Brain microvascular endothelial cell (primary cell): Measurements from ENCODE around the gene LIN37.

Experiments
- DNase-seq: peaks from one replicate; pipeline ENCODE4 v3.0.0-alpha.2; 2020
- H3K27ac ChIP-seq: fragments of 250-450 bp; sonication (Bioruptor Pico); 2 replicates; pipeline ENCODE4 v1.5.1; 2020; ENCODE audit warnings: mild to moderate bottlenecking, moderate library complexity
- H3K27me3 ChIP-seq: fragments of 250-450 bp; sonication (Bioruptor Pico); replicated peaks from 2 replicates; pipeline ENCODE4 v1.5.1; 2020; ENCODE audit warnings: mild to moderate bottlenecking
- H3K36me3 ChIP-seq: fragments of 250-450 bp; sonication (Bioruptor Pico); replicated peaks from 2 replicates; pipeline ENCODE4 v1.5.1; 2020; ENCODE audit warnings: mild to moderate bottlenecking
- H3K4me3 ChIP-seq: 2 replicates; pipeline ENCODE4 v1.5.1; 2011; ENCODE audit warnings: low read depth, mild to moderate bottlenecking, control low read depth, low read length, moderate library complexity
- CTCF ChIP-seq: IDR thresholded peaks from 2 replicates; pipeline ENCODE4 v1.5.1; 2011; ENCODE audit warnings: low read depth, mild to moderate bottlenecking, moderate library complexity, low read length, control low read depth, inconsistent platforms; ENCODE audit errors: missing control alignments
- in situ Hi-C: cut with HindIII; loops from 2 replicates; pipeline ENCODE4 v1.10.0; 2017; ENCODE audit warnings: low sequenced_read_pairs, low pct_ligation_motif_present

Gene LIN37

GRCh38 chr19:35715355-35715809 is 33.0 kb upstream of the LIN37 start:
- H3K27ac ChIP-seq = no peak overlapping the region
- H3K36me3 ChIP-seq = peaks cover 6% of the 10 kb centered on the region
- no peak for DNase-seq
- in situ Hi-C loops = no loop called here
- no peak overlapping the region for H3K4me3 ChIP-seq
- TF ChIP-seq CTCF = no peak
- H3K27me3 ChIP-seq = no peaks in the 10 kb centered on the region

GRCh38 chr19:35715981-35716800 is 32.2 kb upstream of the LIN37 start:
- H3K36me3 ChIP-seq = peaks cover 9% of the 10 kb centered on the region
- H3K4me3 ChIP-seq = peak overlapping the region; percentile 76
- TF ChIP-seq CTCF = no peak
- DNase-seq = peak; percentile 9
- no peaks in the 10 kb centered on the region for H3K27me3 ChIP-seq
- no peak overlapping the region for H3K27ac ChIP-seq
- in situ Hi-C loops = no loop called here

- H3K4me3 ChIP-seq = peak overlapping the region; percentile 76
- peak; percentile 91 for DNase-seq
- H3K27me3 ChIP-seq = no peaks in the 10 kb centered on the region
- H3K27ac ChIP-seq = peak overlapping the region; percentile 72
- peak; percentile 87 for TF ChIP-seq CTCF
- H3K36me3 ChIP-seq = peaks cover 14% of the 10 kb centered on the region
- in situ Hi-C loops = no loop called here
These were observed 31.3 kb upstream of the LIN37 start for GRCh38 chr19:35716801-35717664.

GRCh38 chr19:35717665-35718344 is 30.6 kb upstream of the LIN37 start, which contains the start of gene KMT2B:
Gene KMT2B (plus strand): TSS chr19:35718003. CDS start chr19:35718019, 16 bp downstream.
- peaks cover 22% of the 10 kb centered on the region for H3K36me3 ChIP-seq
- H3K27me3 ChIP-seq = no peaks in the 10 kb centered on the region
- H3K4me3 ChIP-seq = peak within 1 kb of the TSS; percentile 82
- H3K27ac ChIP-seq = peak within 1 kb of the TSS; percentile 72
- TF ChIP-seq CTCF = no peak
- no peak for DNase-seq
- in situ Hi-C loops = no loop called here

GRCh38 chr19:35718345-35719041 is 29.9 kb upstream of the LIN37 start:
- in situ Hi-C loops = no loop called here
- peak overlapping the region; percentile 22 for H3K27ac ChIP-seq
- no peaks in the 10 kb centered on the region for H3K27me3 ChIP-seq

More at GRCh38 chr19:35718345-35719041, 29.9 kb upstream of the LIN37 start:
- H3K4me3 ChIP-seq = peak overlapping the region; percentile 82
- DNase-seq = no peak
- no peak for TF ChIP-seq CTCF
- peaks cover 29% of the 10 kb centered on the region for H3K36me3 ChIP-seq
